Smooth muscle cell (in vitro differentiated cells): ENCODE results near the gene RAD51B. TPM values are rescaled to one million over a fixed set of nuclear protein-coding genes. Genes with fewer than 3 reads are reported as not detected.

Experiments used
- DNase-seq: peaks from one replicate; lab custom pipeline; 2025; ENCODE audit not compliant: unreplicated experiment; lab: John Stamatoyannopoulos, UW
- H2AFZ ChIP-seq: fragments of 200-600 bp; sonication (generic); 2 replicates; pipeline ENCODE4 v1.6.0; 2016; ENCODE audit warnings: antibody characterized with exemption, low read depth, mild to moderate bottlenecking
- H3F3A ChIP-seq: fragments of 200-600 bp; sonication (generic); 2 replicates; pipeline ENCODE4 v1.6.0; 2017; ENCODE audit warnings: antibody characterized with exemption, low read depth
- H3K27ac ChIP-seq: fragments of 200-600 bp; sonication (generic); 2 replicates; pipeline ENCODE4 v1.5.1; 2016; ENCODE audit warnings: low read depth, mild to moderate bottlenecking
- H3K27me3 ChIP-seq: fragments of 200-600 bp; sonication (generic); 2 replicates; pipeline ENCODE4 v1.6.1; 2016; ENCODE audit warnings: low read depth, mild to moderate bottlenecking
- H3K36me3 ChIP-seq: fragments of 200-600 bp; sonication (generic); 2 replicates; pipeline ENCODE4 v1.5.1; 2016; ENCODE audit warnings: low read depth
- H3K4me1 ChIP-seq: fragments of 200-600 bp; sonication (generic); 2 replicates; pipeline ENCODE4 v1.5.1; 2016; ENCODE audit warnings: low read depth
- H3K4me2 ChIP-seq: fragments of 200-600 bp; sonication (generic); 2 replicates; pipeline ENCODE4 v1.6.0; 2016; ENCODE audit warnings: mild to moderate bottlenecking
- H3K4me3 ChIP-seq: fragments of 200-600 bp; sonication (generic); 2 replicates; pipeline ENCODE4 v1.5.1; 2016; ENCODE audit warnings: mild to moderate bottlenecking
- H3K79me2 ChIP-seq: fragments of 200-600 bp; sonication (generic); 2 replicates; pipeline ENCODE4 v1.6.0; 2016; ENCODE audit warnings: low read depth, mild to moderate bottlenecking
- H3K9ac ChIP-seq: fragments of 200-600 bp; sonication (generic); 2 replicates; pipeline ENCODE4 v1.6.0; 2016; ENCODE audit warnings: low read depth
- H3K9me3 ChIP-seq: fragments of 200-600 bp; sonication (generic); replicated peaks from 2 replicates; pipeline ENCODE4 v1.5.1; 2016; ENCODE audit warnings: low read depth
- H4K20me1 ChIP-seq: fragments of 200-600 bp; sonication (generic); 2 replicates; pipeline ENCODE4 v1.6.0; 2016; ENCODE audit warnings: low read depth
- WGBS: methylation state at CpG from one replicate; pipeline ENCODE4 v1.1.7; 2016; ENCODE audit warnings: low lambda C conversion rate; 5-methylcytosine and 5-hydroxymethylcytosine counted together
- polyA plus RNA-seq: library from polyadenylated mRNA; unstranded; fragments of >200 nt; fragmentation: Nextera tagmentation; extraction: Ambion mirVana; gene quantifications from 2 replicates; pipeline ENCODE4 v1.2.1, GENCODE V29; 2016
- total RNA-seq: library from RNA; depleted of rRNA; stranded (reverse); fragments of >200 nt; gene quantifications from 2 replicates; pipeline ENCODE4 v1.2.3, GENCODE V29; 2014
- TF ChIP-seq, protein P1 (sequence below): fragments of 200-600 bp; sonication (generic); IDR thresholded peaks from 2 replicates; pipeline ENCODE4 v1.5.1; 2017; ENCODE audit warnings: borderline replicate concordance, mild to moderate bottlenecking, antibody characterized with exemption; ENCODE audit not compliant: insufficient read depth, poor library complexity, severe bottlenecking

The RAD51B gene
- total and polyA plus RNA-seq, 2 experiments from 2014 or later: 4.6 to 5.3 TPM

DNA sequence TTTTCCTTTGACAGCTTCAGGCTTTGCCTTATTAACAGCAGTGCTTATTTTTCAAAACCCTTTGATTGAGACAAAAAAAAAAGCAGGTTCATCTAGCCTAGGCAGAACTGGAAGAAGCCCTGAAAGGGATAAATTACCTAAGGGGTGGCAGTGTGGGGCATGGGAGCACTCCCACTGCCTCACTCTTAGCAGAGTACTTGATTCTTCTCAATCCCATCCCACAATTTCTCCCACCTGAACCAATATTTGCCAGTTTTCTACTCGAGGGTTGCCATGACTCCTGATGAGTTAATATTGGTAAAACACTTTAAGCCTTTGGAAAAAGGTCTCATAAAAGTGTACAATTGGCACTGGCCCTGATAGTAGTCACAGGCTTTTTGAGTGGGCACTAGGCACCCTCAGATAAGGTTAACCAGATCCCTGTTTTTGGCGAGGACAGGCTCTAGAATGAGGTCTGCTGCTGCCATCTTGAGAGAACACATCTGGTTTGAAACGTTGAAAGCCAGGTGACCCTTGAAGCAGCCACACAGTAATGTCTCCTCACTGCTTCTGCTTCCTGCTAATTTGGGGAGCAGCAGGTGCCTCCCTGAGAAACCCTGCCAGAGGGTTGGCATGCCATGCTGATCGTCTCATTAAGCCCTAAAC, 320.0 kb downstream of the RAD51B start:
- H3K36me3 ChIP-seq: no peaks in the 10 kb centered on the region
- H3K27ac ChIP-seq: peak overlapping the region; percentile 100
- H3K79me2 ChIP-seq: no peaks in the 10 kb centered on the region
- TF ChIP-seq, protein P1, sequence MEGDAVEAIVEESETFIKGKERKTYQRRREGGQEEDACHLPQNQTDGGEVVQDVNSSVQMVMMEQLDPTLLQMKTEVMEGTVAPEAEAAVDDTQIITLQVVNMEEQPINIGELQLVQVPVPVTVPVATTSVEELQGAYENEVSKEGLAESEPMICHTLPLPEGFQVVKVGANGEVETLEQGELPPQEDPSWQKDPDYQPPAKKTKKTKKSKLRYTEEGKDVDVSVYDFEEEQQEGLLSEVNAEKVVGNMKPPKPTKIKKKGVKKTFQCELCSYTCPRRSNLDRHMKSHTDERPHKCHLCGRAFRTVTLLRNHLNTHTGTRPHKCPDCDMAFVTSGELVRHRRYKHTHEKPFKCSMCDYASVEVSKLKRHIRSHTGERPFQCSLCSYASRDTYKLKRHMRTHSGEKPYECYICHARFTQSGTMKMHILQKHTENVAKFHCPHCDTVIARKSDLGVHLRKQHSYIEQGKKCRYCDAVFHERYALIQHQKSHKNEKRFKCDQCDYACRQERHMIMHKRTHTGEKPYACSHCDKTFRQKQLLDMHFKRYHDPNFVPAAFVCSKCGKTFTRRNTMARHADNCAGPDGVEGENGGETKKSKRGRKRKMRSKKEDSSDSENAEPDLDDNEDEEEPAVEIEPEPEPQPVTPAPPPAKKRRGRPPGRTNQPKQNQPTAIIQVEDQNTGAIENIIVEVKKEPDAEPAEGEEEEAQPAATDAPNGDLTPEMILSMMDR: no peak
- DNase-seq: no peak
- peak overlapping the region; percentile 44 for H3K4me2 ChIP-seq
- WGBS: 46% methylated on average over 4 of the region's 4 CpGs
- H3K4me1 ChIP-seq: peaks cover 70% of the 10 kb centered on the region
- H3K27me3 ChIP-seq: no peaks in the 10 kb centered on the region
- H3K9ac ChIP-seq: peak overlapping the region; percentile 94
- no peaks in the 10 kb centered on the region for H4K20me1 ChIP-seq
- H3K4me3 ChIP-seq: no peak overlapping the region
- H3K9me3 ChIP-seq: no peaks in the 10 kb centered on the region
- peaks cover 38% of the 10 kb centered on the region for H3F3A ChIP-seq
- no peak overlapping the region for H2AFZ ChIP-seq

DNA sequence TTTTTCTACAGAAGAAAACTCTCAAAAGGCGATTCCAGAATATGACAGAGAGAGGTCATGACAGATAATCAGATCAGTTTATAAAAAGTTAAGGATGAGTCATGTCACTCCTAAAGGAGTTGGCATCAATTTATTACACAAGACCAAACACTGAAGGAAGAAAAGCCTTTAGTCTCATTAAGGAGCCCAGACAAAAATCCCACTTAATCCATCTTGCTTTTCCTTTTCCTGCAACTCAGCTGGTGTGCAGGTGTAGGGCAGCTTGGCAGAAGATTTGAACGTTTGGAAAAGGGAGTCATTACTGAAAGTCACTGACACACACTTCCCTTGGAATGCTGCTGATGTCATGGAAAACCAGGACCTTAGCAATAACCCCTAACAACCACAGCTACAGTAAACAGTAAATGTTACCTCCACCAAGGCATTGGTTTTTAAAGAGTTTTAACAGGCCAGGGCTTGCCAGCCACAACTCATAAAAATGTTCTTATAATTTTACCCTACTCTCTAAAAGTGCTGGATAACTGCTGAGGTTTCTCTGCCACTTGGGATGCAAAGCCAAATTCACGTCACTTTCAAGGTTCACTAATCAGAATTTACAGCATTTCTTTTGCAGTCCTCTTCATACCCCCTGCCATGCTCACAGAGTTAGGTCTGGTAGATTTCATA, 320.6 kb downstream of the RAD51B start:
- Histone ChIP-seq H3K4me2 (peak overlapping the region; percentile 62), H4K20me1 (no peaks in the 10 kb centered on the region), H3K79me2 (no peaks in the 10 kb centered on the region), H2AFZ (no peak overlapping the region), H3K9ac (peak overlapping the region; percentile 94), H3K4me1 (peaks cover 73% of the 10 kb centered on the region), H3K9me3 (no peaks in the 10 kb centered on the region), H3K27ac (peak overlapping the region; percentile 100), H3K4me3 (no peak overlapping the region), H3K27me3 (no peaks in the 10 kb centered on the region), H3F3A (peaks cover 38% of the 10 kb centered on the region), H3K36me3 (no peaks in the 10 kb centered on the region)
- peak; percentile 10 for DNase-seq
- 4% methylated on average over 3 of the region's 3 CpGs for WGBS
- TF ChIP-seq, protein P1: no peak

DNA sequence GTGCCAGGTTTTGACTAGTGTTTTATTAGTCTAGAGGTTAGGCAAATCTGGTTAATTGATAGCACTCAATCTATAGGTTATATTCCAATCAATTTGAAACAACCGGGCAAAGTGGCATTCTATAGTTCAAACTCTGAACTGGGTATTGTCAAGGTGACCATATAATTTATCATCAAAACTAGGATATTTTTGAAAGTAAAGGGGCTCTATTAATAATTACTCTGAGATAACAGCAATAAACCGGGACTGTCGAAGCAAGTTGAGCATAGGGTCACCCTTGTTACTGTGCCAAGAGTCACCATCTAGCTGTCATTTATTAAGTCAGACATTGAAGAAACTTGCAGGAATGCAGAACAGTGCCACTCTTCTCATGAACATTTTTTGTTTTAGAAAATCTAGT, 321.2 kb downstream of the RAD51B start:
- Histone ChIP-seq H2AFZ (no peak overlapping the region), H3K4me1 (peaks cover 74% of the 10 kb centered on the region), H3K36me3 (no peaks in the 10 kb centered on the region), H3K79me2 (no peaks in the 10 kb centered on the region), H3K27ac (peak overlapping the region; percentile 100), H3F3A (peaks cover 38% of the 10 kb centered on the region), H3K9me3 (no peaks in the 10 kb centered on the region), H3K4me3 (no peak overlapping the region), H4K20me1 (no peaks in the 10 kb centered on the region), H3K27me3 (no peaks in the 10 kb centered on the region), H3K9ac (peak overlapping the region; percentile 94), H3K4me2 (peak overlapping the region; percentile 62)
- TF ChIP-seq, protein P1: no peak
- 55% methylated on average over 3 of the region's 3 CpGs for WGBS
- no peak for DNase-seq
